GM18868 (cell line): Measurements from ENCODE around the gene CDCA7L.
"Not testable (repeated sequence)": the region's sequence is repeated elsewhere in the genome, so short reads cannot be mapped to it uniquely, and the experiment has no call there.

Source experiments
- ATAC-seq: cut with Tn5 transposase; IDR thresholded peaks from one replicate; pipeline ENCODE4 v1.9.1; 2021; ENCODE audit warnings: mild to moderate bottlenecking, moderate library complexity; ENCODE audit not compliant: unreplicated experiment

Gene CDCA7L

DNA sequence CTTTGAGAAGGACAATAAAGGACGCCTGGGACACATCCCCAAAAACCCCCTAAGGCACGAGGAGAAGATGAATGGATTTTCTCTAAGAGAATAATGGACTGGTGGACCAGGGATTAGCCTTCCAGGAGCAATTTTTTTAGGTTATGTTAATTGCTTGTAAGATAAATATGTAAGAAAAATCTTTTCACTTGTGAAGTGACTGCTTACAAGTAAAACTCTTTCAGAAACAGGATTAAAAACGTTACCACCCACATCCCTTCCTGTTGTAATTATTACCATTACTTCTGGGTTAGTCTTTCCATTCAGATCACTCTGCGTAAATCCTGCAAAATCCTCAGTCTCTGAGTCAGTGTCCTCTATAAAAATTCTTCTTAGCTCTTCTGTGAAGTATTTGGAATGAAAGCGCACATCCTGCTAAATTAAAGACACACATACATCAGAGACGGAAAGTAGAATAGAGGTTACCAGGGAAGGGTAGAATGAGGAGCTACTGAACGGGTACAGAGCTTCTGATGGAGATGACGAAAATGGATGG lies 34.3 kb downstream of the CDCA7L start:
- no peak for ATAC-seq

DNA sequence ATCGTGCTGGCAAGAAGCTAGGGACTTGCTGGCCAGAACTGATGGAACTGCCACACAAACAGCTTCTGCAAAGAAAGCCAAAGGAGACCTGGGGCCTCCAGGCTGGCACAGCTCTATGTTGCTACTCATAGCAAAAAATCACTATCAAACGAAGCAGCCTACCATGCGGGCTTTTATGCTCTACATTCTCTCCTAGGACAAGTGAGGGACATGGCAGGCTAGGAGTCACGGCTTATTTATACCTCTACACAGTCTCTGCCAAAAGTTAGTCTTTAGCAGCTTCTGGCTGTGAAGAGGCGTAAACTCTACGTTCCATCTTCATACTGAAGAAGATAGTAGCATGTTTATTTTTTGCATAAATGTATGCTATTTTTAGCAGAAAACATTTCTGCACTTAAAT lies 35.4 kb downstream of the CDCA7L start:
- no peak for ATAC-seq

DNA sequence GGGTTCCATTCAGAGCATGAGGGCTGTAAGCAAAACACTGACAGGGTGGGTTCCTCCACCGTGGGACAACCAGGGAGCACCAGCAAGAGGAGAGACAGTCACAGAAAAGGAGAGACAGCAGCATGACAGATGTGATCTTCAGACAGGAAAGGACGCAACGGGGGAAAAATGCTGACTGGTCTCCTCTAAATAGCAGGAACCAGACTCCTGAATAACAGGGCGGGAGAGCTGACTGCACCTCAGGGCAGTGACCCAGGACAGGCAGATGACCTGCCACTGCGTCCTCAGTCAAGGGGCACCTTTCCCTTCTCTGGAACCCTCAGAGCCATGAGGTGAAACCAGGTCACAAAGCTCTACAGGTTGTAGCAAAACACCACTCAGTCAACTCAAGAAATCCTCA lies 37.0 kb downstream of the CDCA7L start:
- ATAC-seq = no peak

DNA sequence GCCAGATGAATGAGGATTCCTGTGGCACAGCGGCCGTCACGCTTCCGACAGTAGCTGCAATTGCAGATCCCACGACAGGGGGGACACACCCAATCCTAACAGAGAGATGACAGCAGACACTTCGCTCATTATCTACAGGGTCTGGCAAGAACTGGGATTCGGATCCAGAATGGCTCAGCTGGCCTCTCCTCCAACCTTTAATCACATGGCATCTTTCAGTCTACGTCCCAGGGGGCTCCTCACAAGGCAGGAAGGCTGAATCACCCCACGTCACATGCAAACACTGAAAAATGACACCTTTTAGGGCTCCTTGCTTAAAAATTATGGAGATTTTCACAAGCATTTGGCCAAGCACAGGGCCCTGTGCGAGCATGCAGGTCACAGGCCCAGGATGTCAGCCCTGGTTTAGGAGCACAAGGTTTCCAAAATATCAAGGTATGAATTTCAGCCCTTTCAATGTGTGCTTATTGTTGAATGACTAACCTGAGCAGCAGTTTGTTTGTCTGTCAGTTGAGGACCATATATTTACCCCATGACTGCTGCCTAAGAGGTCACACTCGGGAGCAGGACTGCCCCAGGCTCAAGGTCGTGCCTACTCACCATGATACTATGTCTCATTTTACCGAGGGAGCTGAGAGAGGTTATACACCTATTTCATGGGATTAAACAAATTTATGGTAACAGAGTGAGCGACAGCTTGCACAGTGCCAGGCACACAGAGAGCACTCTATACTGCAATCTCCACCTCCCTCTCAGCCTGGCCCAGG lies 42.5 kb downstream of the CDCA7L start:
- no peak for ATAC-seq

DNA sequence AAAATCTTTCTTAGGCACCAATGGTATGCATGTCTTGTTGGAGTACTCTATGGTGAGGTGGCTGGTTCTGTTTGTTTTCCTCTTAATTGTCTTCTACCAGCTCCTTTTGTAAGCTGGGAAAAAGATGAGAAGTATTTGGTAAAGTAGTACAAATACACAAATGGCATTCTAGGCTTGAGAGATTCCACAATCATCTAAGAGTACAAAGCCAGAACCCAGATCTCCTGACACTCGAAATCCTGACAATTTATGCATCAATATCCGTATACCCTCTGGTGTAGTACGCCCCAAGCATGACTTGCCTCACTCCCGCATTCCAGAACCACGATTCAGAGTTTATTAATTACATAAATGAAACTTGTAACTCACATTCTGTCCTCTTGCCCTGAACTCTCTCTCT lies 43.5 kb downstream of the CDCA7L start:
- no peak for ATAC-seq

DNA sequence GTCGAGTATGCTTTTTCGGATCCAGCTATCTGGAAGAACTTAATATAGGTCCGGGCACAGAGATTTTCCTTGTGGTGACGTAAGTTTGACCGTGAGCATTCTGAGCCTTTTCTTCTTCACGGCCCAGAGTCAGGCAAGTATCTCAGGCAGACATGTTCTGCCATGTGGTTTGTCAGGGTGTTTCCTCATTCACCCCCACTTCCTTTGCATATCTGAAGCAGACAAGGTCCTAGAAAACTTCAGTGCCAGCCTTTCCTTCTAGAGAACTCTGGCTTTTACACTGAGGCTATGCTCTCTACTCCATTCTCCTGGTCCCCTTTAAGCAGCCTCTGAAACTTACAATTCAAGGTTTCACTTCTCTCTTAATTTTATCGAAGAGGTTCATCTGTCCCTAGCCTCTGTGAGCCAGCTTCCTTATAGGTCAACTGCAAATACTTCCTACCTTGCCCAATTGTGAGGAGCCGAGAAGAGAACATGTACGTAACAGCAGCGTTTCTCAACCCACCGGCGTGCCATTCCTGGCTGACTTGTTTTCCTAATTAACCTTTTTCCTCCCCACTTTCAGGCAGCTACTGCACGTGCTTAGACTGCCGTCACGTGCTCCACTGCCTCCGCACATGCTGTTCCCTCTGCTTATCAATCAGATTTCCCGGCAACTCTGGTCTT lies 47.3 kb downstream of the CDCA7L start:
- peak; percentile 95 for ATAC-seq

DNA sequence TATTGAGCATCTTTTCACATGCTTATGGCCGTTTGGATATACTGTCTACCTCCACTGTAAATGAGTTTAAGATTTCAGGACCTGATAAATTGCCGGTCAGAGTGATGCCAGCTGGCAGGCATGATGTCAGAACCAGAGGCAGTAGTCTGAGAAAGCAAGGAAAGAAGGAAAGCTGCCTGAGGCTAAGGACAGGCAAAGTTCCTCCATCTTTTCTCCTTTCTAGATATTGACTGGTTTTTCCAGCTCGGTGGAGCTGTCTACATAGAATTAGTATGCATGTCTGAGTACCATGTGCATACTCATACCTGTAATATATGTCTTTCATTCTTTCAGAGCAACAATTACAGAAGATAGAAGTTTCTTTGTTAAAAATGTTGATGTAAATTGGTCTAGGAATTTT lies 52.3 kb downstream of the CDCA7L start:
- ATAC-seq = no peak

DNA sequence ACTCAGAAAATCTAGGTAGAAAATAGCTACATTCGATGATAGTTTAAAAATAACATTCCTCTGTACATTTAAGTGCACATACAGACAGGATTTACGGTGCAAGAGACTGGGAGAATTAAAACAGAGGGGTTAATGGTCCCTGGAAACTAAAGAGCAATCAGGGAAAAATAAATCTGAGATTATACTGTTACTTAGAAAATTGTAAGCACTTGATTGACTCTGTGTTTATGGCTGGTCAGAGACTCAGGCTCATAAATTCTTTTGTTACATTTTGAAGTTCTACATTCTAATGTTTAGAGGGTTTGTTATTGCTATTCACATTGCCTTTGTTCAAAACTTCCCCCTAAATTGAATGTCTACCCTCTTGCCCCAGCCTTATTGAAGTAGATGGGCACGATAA lies 54.4 kb downstream of the CDCA7L start:
- no peak for ATAC-seq

DNA sequence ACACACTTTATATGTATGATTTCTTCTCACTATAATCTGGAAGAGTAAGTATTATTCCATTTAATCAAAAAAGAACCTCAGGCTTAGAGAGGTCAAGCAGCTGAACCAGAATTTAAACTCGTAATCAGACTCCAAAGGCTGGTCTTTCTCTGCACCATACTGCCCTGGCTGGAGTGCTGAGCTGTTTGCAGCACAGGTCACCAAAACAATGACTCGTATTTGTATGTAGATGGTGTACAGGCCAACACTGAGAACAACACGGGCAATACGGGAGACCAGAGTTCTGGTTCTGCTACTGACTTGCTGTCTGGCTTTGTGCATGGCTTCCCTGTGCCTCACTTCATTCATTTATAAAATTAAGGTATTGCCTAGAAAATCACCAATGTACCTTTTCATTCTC lies 57.9 kb downstream of the CDCA7L start:
- no peak for ATAC-seq

DNA sequence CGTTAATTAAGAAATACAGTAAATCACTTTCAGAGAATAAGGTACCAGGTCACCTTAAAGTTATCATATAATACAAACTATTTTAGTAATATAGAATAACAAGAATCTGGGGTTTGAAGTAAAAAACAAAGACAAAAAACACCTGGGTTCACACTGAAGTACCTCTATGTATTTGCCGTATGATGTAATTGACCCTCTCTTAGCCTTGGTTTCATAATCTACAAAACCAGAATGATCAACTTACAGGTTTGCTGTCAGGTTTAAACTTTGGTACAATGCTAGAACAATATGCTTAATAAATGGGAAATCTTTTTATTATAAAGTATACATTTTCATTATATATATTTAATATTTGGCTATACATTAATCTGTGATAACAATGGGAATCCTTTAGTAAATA lies 58.3 kb downstream of the CDCA7L start:
- no peak for ATAC-seq

DNA sequence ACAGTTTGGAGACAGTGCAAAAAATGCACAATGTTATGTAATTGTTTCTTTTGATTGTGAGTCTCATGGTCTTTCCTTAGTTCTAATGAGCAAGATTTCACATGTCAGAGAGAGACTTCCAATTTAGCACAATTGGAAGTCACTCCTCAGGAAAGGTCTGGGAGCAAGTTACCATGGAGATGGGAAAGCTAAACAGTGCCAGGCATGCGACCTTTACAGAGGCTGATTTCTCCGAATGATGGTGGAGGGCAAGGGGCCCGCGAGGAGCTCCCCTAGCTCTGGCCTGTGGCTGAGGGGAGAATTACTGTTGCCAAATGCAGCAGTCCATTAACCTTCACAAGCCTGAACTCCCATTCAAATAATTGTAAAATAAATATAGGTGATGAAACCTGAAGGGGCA lies 59.3 kb downstream of the CDCA7L start:
- ATAC-seq = no peak

DNA sequence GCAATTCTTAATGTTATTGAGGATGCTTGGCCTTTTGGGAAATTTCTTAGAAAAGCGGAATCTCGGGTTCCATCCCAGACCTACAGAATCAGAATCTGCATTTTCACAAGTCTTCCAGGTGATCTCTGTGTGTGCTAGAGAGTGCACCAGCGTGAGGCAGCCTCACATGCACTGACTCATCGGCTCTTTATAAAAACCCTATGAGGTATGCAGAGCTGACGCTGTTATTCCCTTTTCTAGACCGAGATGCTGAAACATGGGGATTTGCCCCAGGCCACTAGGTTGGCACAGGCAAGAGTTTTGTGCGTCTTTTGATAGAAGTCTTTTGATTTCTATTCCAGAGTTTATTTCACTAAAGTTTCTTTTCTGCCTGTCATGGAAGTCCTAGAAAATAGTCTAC lies 61.2 kb downstream of the CDCA7L start:
- ATAC-seq = no peak

DNA sequence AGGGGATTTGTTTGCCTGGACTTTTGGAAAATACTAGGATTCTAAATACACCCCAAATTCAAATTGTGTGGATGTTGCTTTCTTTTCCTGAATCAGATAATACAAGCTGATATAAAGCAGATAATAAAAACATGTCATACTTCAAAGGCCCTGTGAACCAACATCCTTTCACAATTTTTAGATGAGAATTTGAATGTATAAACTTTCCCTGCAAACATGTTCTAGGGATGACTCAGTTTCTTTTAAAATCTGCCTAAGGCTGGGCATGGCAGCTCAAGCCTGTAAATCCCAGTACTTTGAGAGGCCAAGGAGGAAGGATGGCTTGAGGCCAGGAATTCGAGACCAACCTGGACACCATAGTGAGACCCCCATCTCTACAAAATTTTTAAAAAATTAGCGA lies 62.2 kb downstream of the CDCA7L start:
- ATAC-seq = not testable (repeated sequence)

DNA sequence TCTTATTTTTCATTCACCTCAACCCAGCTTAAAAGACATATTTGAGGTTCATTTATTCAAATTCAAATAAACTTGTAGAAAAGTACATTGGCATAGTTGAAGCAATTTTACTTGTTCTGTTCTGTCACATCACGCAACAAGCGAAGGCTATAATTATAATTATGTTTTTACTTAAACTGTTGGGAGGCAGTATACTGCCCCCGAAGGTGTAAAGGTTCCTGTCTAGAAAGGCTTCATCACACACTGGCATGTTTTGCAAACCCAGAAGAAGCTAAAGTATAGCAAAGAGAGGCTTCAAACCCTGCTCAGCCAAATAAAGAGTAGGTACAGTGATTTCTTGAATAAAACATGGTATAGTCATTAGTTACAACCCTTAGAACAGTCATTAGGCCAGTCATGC lies 62.6 kb downstream of the CDCA7L start:
- ATAC-seq = no peak

DNA sequence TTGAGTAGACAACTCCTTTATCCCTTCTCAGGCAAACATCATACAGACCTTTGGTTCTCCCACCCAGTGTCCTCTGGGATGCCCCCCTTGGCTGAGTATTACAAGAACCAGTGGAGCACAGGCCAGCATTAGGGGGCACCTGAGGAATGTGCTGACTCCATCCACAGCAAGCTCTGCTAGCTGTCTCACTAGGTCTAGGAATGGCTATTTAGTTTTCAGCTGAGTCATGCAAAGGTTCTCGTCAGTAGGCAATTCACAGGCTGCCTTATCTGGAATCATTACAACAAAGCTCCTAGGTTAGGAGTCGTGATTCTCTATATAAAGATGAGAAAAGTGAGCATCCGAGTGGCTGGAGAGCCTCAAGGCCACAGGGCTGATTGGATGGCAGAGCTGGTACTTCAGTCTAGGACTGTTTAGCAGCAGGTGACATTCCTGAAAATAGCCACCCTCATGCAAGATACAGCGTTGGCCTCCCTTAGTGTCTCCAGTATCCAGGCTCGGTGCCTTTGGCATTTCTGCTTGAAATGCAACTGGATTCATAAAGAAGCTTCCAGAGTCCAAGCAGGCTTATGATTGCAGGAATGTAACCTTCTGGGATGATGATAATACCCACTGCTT lies 75.8 kb downstream of the CDCA7L start:
- no peak for ATAC-seq

DNA sequence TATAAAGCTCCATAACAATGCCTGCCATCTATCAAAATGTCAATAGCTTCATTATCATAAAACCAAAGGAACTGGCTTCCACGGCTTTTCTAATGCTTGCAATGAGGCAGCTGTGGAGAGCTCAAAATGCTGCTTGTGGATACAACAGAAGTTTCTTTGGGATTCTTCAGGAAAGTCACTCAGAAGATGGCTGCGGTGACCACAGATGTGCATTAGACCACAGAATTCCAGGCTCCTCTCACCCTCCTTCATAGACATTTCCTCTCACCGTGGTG lies 77.2 kb downstream of the CDCA7L start:
- no peak for ATAC-seq

DNA sequence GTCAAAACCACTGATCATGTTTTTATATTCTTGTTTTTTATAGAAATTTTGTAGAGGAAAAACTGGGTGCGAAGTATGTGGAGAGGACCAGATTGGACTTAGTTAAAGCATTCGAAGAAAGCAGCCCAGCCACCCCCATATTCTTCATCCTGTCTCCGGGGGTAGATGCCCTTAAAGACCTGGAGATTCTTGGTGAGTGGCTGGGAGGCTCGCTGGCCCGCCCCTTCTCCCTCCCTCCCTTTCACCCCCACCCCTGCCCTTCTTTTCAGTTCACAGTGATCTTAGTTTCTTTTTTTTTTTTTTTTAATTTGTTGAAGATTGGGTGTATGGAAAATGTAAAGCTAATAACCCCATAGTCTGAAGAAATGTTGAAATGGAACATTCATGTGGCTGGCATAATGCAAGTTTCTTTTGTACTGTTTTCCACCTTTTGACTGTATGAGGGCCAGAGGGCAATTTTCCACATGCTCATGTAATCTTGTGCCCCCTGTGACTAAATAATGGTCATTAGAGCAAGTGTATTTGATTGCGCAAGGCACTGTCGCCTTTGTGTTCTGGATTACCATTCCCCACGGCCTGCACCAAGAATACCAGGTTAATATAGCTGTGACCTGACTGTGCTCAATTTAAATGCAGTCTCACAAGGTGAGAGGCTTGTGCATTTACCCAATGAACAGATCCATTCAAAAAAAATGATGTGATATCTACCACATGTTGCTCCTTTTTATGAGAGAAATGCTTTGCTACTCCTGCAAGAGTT lies 77.7 kb downstream of the CDCA7L start:
- no peak for ATAC-seq

DNA sequence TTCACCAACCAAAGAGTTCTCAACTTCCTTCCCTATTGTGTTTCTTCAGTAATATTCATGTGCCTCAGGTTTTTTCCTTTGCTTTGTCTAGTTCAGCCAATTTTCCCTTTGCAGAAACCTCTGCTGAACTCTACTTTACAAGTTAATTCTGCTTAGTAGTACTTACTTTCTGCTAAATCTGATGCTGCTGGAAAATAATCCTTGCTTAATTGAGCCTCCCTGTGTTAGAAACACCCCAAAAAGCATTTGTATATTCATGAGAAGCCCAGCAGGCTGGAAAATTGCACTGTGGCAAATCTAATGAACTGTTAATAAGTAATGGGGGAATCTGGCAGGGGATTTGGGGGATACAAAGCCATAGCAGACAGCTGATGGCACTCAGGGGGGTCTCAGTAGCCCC lies 78.5 kb downstream of the CDCA7L start:
- ATAC-seq = no peak

DNA sequence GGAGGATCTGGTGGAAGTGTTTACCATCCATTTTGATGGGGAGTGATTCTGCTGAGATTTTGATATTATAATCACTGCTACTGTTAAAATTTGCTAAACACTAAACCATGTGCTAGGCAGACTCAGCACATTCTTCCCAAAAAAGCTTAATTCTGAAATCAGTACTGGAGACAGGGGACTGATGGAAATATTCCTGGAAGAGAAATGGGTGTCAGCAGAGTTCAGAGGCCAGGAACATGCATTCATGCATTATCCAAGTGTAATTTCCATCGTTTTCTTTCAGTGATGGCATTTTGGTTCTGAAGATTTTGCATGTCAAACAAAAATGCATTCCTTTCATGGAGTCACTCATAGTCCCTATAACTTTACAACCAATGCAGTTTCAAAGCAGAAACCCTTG lies 79.0 kb downstream of the CDCA7L start:
- ATAC-seq = no peak

DNA sequence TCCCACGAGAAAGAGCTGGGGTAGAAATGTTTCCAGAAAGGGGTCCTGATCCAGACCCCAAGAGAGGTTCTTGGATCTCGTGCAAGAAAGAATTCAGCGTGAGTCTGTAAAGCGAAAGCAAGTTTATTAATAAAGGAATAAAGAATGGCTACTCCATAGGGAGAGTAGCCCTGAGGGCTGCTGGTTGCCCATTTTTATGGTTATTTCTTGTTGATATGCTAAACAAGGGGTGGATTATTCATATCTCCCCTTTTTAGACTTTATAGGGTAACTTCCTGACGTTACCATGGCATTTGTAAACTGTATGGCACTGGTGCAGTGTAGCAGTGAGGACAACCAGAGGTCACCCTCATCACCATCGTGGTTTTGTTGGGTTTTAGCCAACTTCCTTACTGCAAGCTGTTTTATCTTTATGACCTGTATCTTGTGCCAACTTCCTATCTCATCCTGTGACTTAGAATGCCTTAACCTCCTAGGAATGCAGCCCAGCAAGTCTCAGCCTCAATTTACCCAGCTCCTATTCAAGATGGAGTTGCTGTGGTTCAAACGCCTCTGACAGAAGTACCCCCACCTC lies 80.0 kb downstream of the CDCA7L start:
- not testable (repeated sequence) for ATAC-seq

DNA sequence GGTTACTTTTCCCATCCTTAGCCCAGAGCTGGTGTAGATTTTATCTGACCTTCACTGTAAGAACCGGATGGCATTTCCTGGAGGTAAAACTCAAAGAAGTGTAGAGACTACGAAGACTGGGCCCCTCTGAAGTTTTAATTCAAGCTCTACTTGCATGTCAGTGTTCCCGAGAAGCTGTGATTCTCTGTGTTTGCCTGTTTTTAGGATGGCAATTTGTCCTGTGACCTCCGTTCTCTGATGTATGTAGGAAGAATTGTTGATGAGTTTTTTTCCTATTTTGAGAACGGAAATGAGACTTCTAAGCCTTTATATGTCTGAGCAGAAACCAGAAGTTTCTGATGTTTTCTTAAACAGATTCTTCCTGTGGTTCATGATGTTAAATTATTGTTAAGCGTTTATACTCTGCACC lies 94.1 kb downstream of the CDCA7L start:
- no peak for ATAC-seq
